Esophagus muscularis mucosa (tissue), 4 donors: ENCODE results near the gene DNAH14.

Experiments used
- CTCF ChIP-seq, 3 experiments: fragments of 200-600 bp in 2 of 3; fragments of 450-650 bp in 1 of 3; sonication (generic) in 2 of 3; IDR thresholded peaks; one replicate each; pipeline ENCODE4 v1.5.1; 2017 to 2019; ENCODE audit warnings: antibody characterized with exemption in 3 of 3, mild to moderate bottlenecking in 2 of 3, moderate library complexity in 1 of 3
- EP300 ChIP-seq: sonication (generic); formaldehyde crosslinking; IDR thresholded peaks from one replicate; pipeline ENCODE4 v1.6.1; 2017; ENCODE audit warnings: antibody characterized with exemption
- POLR2A ChIP-seq: fragments of 450-650 bp; IDR thresholded peaks from one replicate; pipeline ENCODE4 v1.6.1; 2017; ENCODE audit warnings: antibody characterized with exemption, moderate library complexity, mild to moderate bottlenecking, low read depth
- POLR2AphosphoS5 ChIP-seq, 2 donors: sonication (generic); formaldehyde crosslinking; IDR thresholded peaks; one replicate each; pipeline ENCODE4 v1.6.1; 2017; ENCODE audit warnings: antibody characterized with exemption in 2 of 2

- TF ChIP-seq CTCF (IDR thresholded peaks at IDR 0.05): no peak
- no peak for TF ChIP-seq POLR2A
- no peak for TF ChIP-seq POLR2AphosphoS5 (IDR thresholded peaks at IDR 0.05)
- no peak for TF ChIP-seq EP300
These were observed 499.5 kb downstream of the DNAH14 start for GRCh38 chr1:225428881-225429455.
